M059J (cell line): ENCODE data around the gene DUOXA1. TPM values are rescaled to one million over a fixed set of nuclear protein-coding genes. Genes with fewer than 3 reads are reported as not detected.
"Not testable (repeated sequence)": the region's sequence is repeated elsewhere in the genome, so short reads cannot be mapped to it uniquely, and the experiment has no call there.

Experiments used
- DNase-seq: peaks from one replicate; pipeline ENCODE4 v3.0.0-alpha.2; 2012; ENCODE audit warnings: low read depth
- total RNA-seq: library from RNA; depleted of rRNA; stranded (reverse); fragments of >200 nt; shearing (Covaris generic); gene quantifications from 2 replicates; pipeline ENCODE4 v1.2.3, GENCODE V29; 2014; rRNA removed

DUOXA1 gene
- total RNA-seq, 1 experiment from 2014 or later: not detected

DNA sequence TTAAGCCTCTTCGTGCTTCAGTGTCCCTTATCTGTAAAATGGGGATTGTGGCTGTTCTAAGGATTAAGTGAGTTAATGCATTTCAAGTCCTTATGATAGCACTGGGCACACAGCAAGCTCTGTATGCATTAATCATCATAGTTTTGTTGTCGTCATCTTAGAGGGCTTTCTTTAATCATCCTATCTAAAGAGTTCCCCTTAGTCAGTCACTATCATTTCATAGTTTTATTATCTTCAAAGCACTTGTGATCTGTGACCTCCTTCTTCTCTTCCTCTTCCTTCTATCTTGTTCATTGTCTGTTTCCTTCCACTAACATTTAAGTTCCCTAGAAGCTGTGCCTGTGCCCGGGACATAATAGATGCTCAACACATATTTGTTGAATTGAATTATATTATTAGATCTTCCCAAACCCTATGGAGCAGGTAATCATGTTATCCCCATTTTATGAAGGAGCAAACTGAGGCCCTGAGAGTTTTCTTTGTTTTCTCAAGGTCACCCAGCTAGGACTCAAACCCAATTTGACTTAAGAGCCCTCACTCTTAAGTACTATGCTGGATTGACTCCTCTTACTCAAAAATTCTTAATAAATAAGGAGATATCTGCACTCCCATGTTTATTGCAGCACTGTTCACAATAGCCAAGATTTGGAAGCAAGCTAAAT is 39.8 kb downstream of the DUOXA1 start:
- no peak for DNase-seq

DNA sequence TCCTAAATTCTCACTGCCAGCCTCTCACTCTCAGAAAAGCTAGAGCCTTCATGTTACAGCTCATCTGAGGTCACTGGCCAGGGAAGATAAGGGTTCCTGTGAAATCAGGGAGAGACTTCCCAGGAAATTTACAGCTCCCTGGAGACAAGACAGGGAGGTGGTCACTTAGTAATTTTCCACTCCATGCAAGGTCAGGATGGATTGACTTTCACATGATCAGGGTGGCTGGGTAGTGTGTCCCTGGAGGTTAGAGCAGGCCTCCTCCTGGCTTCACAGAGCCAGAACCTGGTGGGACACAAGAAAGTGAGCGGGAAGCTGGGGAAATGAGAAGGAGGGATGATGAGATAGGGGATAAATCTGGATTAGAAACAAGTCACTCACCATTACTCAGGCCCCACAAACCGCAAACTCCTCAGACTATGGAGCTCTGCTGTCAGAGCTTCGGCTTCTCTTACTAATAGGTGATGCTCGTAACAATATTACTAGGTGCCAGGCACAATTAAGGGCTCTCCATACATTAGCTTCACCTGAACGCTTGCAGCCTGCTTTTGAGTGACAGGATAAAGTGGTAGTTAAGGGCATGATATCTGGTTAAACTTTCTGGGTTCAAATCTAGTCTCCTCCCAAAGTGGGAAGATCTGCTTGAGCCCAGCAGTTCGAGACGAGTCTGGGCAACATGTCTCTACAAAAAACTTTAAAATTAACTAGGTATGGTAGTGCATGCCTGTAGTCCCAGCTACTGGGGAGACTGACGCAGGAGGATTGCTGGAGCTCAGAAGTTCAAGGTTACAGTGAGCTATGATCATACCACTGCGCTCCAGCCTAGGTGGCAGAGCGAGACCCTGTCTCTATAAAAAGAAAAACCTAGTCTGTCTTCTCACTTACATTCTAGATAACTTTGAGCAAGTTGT is 40.6 kb downstream of the DUOXA1 start:
- peak; percentile 76 for DNase-seq

DNA sequence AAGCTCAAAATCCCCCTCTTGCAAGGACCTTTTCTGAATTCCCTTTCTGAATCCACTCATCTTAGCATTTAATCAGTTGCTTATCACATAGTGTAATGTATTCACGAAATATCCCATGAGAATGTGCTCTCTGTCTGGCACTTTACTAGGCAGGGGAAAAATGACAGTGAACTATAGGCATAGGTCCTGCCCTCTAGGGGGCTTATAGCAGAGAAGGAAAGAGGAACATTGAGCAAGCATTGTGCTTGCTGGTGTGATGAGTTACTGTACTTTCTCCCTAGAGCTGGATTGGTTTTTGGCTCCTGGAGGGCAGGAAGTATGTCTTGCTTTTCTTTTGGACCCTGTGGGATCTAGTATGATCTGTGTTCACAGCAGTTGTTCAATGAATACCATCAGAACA is 42.2 kb downstream of the DUOXA1 start:
- no peak for DNase-seq

DNA sequence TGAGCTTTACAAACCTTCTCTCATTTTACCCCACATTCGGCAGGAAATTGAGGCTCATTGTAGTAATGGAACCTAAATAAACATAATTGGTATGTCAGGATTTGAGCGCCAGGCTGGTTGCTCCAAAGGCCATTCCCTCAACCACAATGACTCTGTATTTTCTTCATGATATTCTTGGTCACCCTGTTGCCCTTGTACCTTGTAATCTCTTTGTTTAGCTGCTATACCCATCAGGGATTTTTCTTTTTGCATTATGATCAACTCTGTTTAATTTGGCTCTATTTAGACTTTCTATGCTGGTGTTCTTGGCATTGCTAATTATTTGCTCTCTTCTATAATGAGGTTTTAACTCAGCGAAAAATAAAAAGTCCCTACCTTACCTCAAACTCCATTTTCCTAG is 45.5 kb downstream of the DUOXA1 start:
- peak; percentile 25 for DNase-seq

DNA sequence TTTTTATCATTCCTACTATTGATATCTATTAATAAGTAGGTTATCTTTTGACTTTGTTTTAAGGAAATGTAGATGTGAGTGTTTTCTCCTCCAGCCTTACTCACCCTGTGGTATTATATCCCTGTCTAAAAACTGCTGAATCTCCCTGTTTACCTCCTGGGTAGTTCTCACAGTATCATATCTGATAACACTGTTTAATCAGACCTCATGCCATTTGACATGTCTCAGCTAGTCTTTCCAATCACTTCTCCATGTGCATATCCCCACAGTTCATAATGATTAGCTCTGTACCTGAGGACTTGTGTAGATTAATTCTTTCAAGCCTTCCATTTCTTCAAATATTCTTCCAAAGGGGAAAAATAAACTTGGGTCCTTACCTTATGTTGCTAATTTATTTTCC is 46.5 kb downstream of the DUOXA1 start:
- no peak for DNase-seq

DNA sequence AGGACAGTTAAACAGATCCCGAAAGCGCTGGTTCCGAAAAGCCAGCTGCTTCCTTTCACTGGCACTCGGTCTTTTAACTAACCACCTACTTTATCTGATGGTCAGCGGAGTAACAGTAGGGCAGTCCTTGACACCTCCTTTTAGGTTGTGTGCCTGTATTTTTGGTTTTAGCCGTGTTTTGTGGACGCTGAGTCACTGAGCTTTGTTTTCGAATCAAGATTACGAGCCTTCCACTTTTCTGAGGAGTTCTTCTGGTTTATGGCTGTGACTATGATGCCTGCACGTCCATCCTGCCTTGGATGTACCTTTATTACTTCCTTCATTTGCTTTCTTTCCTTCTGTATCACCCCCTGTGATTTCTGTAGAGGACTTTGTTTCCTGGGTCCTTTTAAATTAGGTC is 47.3 kb downstream of the DUOXA1 start:
- DNase-seq: peak; percentile 31

DNA sequence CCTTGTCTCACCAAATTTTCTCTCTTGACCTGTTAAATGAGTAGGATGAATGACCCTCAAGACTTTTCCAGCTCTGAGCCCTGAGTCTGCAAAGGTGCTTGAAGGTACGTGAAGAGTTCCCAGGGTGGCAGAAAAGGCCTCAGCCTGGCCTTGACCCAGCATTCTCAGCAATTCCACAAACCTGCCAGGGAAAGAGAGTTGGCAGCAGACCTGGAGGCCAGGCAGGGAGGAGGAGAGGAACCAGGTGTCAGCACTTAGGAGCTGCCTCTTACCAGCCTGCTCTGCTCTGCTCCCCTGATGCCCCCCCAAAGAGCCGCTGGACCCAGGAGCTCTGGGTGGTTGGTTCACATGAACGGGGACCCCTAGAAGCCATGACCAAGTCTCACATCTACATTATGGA is 49.1 kb downstream of the DUOXA1 start:
- not testable (repeated sequence) for DNase-seq

DNA sequence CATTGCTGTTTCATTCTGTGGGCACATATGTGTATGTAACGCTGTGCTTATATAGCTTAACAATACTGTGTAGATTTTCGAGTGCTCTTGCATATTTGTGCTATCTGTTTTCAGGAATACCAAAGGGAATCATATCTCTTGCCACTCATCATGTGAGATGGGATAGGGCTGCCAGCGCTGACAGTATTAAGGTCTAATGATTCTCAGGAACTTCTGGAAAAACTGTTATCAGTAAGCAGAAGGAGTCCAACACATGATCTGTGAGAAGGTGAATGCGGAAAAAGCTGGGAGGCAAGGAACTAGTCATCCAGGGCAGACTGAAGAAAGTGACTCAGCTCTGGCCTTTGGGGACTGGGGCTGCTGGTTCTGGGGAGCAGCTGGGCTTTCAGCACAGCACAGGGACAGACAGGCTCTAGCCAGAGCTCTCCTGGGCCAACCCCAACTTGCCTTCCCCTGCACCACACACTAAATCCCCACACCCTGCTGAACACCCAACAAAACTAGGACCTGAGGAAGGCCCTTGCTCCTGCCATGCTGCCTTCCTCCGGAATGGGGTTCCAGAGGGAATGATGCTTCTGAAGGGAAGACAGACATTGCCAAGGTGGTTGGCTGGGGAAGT is 49.9 kb downstream of the DUOXA1 start:
- DNase-seq: not testable (repeated sequence)

DNA sequence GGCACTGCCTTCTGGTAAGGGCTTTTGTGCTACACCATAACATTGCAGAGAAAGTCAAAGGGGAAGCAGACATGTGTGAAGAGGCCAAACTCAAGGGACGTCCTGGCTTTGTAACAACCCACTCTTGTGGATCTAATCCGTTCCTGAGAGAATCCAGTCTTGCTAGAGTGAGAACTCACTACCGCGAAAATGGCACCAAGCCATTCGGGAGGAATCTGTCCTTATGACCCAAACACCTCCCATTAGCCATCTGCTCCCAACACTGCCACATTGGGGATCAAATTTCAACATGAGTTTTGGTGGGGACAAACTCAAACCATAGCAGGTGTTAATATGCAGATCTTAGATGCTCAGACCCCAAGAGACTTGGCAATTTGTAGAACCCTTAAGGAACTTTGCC is 50.5 kb downstream of the DUOXA1 start:
- DNase-seq: not testable (repeated sequence)

DNA sequence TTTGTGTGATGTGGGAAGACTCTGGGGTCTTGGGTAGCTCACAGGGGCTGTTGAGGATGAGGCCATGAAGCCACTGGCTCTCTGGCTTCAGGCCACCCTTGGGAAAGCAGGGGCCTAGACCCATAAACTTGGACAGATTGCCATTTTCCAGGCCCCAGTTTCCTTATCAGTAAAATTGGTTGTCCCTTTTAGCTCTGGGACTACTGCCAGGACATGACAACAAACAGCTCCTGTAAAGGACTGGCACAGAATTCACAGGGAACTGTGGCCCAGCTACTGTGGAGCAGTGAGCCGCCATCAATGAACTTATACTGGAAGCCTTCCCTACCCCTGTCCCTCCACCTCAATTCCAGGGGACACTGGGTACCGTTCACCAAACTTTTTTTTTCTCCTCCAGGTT is 52.3 kb downstream of the DUOXA1 start:
- not testable (repeated sequence) for DNase-seq

DNA sequence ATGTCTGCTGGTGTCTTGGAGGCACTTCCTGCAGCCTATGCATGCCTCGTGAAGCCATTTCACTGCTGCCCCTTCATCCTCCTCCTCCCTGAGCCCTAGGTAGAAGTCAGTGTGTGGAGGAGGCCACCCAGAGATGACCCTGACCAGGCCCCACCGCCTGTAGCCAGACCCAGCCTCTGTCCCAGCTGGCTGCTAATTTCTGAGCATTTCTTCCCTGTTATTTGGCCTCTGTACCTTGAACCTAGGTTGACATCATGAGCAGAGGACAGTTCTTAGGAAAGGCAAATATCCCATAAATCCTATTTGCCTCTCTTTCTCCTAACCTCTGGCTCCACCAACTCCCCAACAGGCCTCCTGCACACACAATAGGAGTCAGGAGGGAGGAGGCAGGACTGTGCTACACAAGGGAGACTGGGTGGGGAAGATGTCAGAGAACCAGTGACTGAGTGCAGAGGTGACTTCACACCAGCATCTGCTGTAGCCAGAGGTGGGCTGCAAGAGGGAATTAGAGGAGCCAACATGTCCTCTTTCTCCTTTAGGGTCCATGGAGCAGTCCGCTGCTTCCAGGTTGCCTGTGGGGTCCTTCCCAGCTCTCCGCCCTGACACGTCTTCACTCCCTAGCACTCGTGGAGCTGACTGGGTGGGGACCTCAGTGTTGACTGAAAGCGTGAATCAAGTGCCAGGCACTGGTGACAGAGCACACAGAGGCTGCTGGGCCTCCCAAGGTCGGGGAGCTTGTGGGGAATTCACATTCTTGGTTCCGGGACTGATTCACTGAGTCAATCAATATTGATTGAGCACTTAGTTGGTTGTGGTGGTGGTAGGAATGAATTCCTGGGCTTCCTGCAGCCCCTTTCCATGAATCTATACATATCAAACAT is 54.0 kb downstream of the DUOXA1 start:
- not testable (repeated sequence) for DNase-seq

DNA sequence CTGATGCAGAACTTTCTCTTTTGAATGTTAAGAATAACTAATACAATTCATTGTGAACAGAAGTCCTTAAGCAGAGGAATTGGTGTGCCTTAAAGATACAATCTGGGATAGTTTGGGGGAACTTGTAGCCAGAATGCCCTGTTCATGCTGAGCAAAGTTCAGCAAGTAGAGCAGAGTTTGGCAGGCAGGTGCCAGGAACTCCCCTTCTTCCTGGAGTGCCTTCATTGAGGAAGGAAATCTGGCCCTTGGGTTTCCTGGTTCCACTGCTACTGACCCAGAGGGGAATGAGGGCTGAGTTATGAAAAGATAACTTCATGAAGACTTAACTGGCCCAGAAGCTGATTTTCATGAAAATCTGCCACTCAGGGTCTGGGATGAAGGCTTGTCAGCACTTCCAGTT is 56.1 kb downstream of the DUOXA1 start:
- not testable (repeated sequence) for DNase-seq

DNA sequence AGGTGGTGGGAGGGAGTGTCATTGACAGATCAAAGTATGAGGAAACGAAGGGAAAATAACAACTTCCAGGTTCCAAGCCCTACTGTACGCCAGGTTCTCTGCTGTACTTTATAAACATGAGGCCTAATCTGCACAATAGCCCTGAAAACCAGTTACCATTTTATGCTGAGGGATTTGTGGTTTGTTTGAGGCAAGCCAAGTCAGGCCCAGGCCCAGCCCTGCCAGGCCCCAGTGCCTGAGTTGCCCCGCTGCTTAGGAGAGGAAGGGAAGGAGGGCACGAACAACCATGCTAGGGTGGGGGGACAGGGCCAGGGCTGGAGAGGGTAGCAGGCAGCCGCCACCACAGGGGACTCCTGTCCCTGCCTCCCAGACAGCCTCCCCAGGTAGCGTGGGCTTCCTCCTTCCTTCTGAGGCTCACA is 59.7 kb downstream of the DUOXA1 start:
- not testable (repeated sequence) for DNase-seq

Other genes starting within 250 kb of the DUOXA1 start
- gene TERB2, start 173.2 kb downstream of the DUOXA1 start, total RNA-seq: not detected in 2 replicates
- 11.1 and 22.0 TPM in 2 replicates for gene SORD, start 106.7 kb downstream of the DUOXA1 start, total RNA-seq
- not detected in 2 replicates for gene DUOX2, start 15.7 kb downstream of the DUOXA1 start, total RNA-seq
- gene DUOXA2, start 15.6 kb downstream of the DUOXA1 start, total RNA-seq: 0.05 TPM in 1 of 2 replicates, not detected in the other
- gene DUOX1, start 115 bp upstream of the DUOXA1 start, total RNA-seq: not detected in 2 replicates
- gene SHF, start 58.1 kb upstream of the DUOXA1 start, total RNA-seq: 0.96 and 1.5 TPM in 2 replicates
- gene SLC28A2, start 122.4 kb upstream of the DUOXA1 start, total RNA-seq: not detected in 2 replicates
- 1.1 and 1.5 TPM in 2 replicates for gene GATM, start 248.7 kb upstream of the DUOXA1 start, total RNA-seq